Stomach (tissue), 4 donors: Measurements from ENCODE around the gene TCF12.

Source experiments
- CTCF ChIP-seq, 7 experiments: fragments of 450-650 bp in 4 of 7; fragments of 200-600 bp in 3 of 7; sonication (generic) in 3 of 7; IDR thresholded peaks; one replicate each; pipeline ENCODE4 v1.5.1; 2016 to 2019; ENCODE audit warnings: antibody characterized with exemption in 7 of 7, control low read depth in 2 of 7, mild to moderate bottlenecking in 1 of 7
- EP300 ChIP-seq: sonication (generic); formaldehyde crosslinking; IDR thresholded peaks from one replicate; pipeline ENCODE4 v1.6.1; 2017; ENCODE audit warnings: antibody characterized with exemption
- POLR2A ChIP-seq, 4 donors: fragments of 450-650 bp; IDR thresholded peaks; one replicate each; pipeline ENCODE4 v1.6.1; 2016; ENCODE audit warnings: antibody characterized with exemption in 4 of 4, control low read depth in 2 of 4, mild to moderate bottlenecking in 1 of 4, moderate library complexity in 1 of 4

GRCh38 chr15:57335719-57336118 is 417.3 kb downstream of the TCF12 start:
- no peak for TF ChIP-seq EP300
- no peak for TF ChIP-seq CTCF (IDR thresholded peaks at IDR 0.05)
- no peak for TF ChIP-seq POLR2A (IDR thresholded peaks at IDR 0.05)
